Endothelial cell of umbilical vein (primary cell): ENCODE data around the gene TSPAN18. TPM values are rescaled to one million over a fixed set of nuclear protein-coding genes. Genes with fewer than 3 reads are reported as not detected.

Source experiments
- BruUV-seq: library from RNA; stranded (reverse); fragments of 400-500 nt; replicated peaks from 2 replicates; lab custom pipeline; 2021; lab: Mats Ljungman, UMichigan
- CTCF ChIA-PET: fragments of 300-600, 350-600 bp; sonication (Branson Sonifier 250); formaldehyde crosslinking; loops from one replicate; lab custom pipeline; 2021; ENCODE audit warnings: antibody characterized with exemption, inconsistent platforms; lab: Charles Lee
- POLR2A ChIA-PET: fragments of 300-600, 350-600 bp; sonication (Branson Sonifier 250); formaldehyde crosslinking; loops from one replicate; lab custom pipeline; 2021; ENCODE audit warnings: antibody characterized with exemption, inconsistent platforms; lab: Charles Lee
- DNase-seq: peaks from one replicate; pipeline ENCODE4 v3.0.0-alpha.2; 2011; ENCODE audit warnings: low read depth, low spot score
- FAIRE-seq: peaks from 2 replicates; lab custom pipeline; 2011; peaks lifted over from hg19 to GRCh38; lab: Jason Lieb, UNC
- H2AFZ ChIP-seq: 2 replicates; pipeline ENCODE4 v1.6.0; 2012; ENCODE audit warnings: low read depth, low read length, control low read depth, inconsistent platforms
- H3K27ac ChIP-seq: 2 replicates; pipeline ENCODE4 v1.5.1; 2011; ENCODE audit warnings: low read depth, mild to moderate bottlenecking, control low read depth, low read length, moderate library complexity; ENCODE audit not compliant: insufficient read depth
- H3K27me3 ChIP-seq, 2 experiments: 2 replicates each; pipeline versions ENCODE4 v1.6.0 to v1.6.1; 2011; ENCODE audit warnings: low read length in 2 of 2, mixed read lengths in 1 of 2; ENCODE audit not compliant: control insufficient read depth in 2 of 2, insufficient read depth in 2 of 2
- H3K36me3 ChIP-seq, 2 experiments: 2 replicates in 1 of 2; 3 replicates in 1 of 2; pipeline ENCODE4 v1.5.1; 2011; ENCODE audit warnings: low read length in 2 of 2, mild to moderate bottlenecking in 1 of 2, moderate library complexity in 1 of 2; ENCODE audit not compliant: control insufficient read depth in 2 of 2, insufficient read depth in 2 of 2; ENCODE audit errors: extremely low read depth in 1 of 2
- H3K4me1 ChIP-seq: 3 replicates; pipeline ENCODE4 v1.5.1; 2011; ENCODE audit warnings: mild to moderate bottlenecking, low read length; ENCODE audit not compliant: control insufficient read depth, insufficient read depth; ENCODE audit errors: extremely low read depth
- H3K4me2 ChIP-seq: 2 replicates; pipeline ENCODE4 v1.6.1; 2011; ENCODE audit warnings: low read length, control low read depth, mixed read lengths; ENCODE audit not compliant: insufficient read depth
- H3K4me3 ChIP-seq, 3 experiments: fragments of 200-600 bp in 1 of 3; sonication (generic), shearing (Covaris generic) in 1 of 3; replicated peaks in 1 of 3; 2 replicates each; pipeline ENCODE4 v1.5.1; 2011 to 2016; ENCODE audit warnings: control low read depth in 3 of 3, low read length in 3 of 3, mild to moderate bottlenecking in 2 of 3, inconsistent platforms in 1 of 3, low read depth in 1 of 3, moderate library complexity in 1 of 3; ENCODE audit not compliant: insufficient read depth in 1 of 3
- H3K79me2 ChIP-seq: 2 replicates; pipeline ENCODE4 v1.6.0; 2012; ENCODE audit warnings: low read length, inconsistent platforms; ENCODE audit not compliant: control insufficient read depth, insufficient read depth
- H3K9ac ChIP-seq: replicated peaks from 2 replicates; pipeline ENCODE3; 2011; ENCODE audit warnings: low read length, control low read depth; ENCODE audit not compliant: insufficient read depth; ENCODE audit errors: extremely low read depth
- H3K9me1 ChIP-seq: replicated peaks from 3 replicates; pipeline ENCODE4 v1.6.0; 2011; ENCODE audit warnings: mild to moderate bottlenecking, low read length; ENCODE audit not compliant: control insufficient read depth, insufficient read depth; ENCODE audit errors: extremely low read depth
- H3K9me3 ChIP-seq: replicated peaks from 2 replicates; pipeline ENCODE4 v1.5.1; 2012; ENCODE audit warnings: low read length, inconsistent platforms; ENCODE audit not compliant: control insufficient read depth, insufficient read depth
- H4K20me1 ChIP-seq: replicated peaks from 2 replicates; pipeline ENCODE3; 2011; ENCODE audit warnings: mild to moderate bottlenecking, low read length; ENCODE audit not compliant: control insufficient read depth, insufficient read depth; ENCODE audit errors: extremely low read depth
- CTCF ChIP-seq, 2 donors: IDR thresholded peaks; 1 replicate in 1 of 2; 2 replicates in 1 of 2; pipeline ENCODE4 v1.5.1; 2011; ENCODE audit warnings: low read length in 2 of 2, mild to moderate bottlenecking in 2 of 2, moderate library complexity in 2 of 2, control low read depth in 1 of 2, inconsistent platforms in 1 of 2, low read depth in 1 of 2; ENCODE audit not compliant: insufficient read depth in 1 of 2; ENCODE audit errors: extremely low read depth in 1 of 2
- EZH2 ChIP-seq: IDR thresholded peaks from 2 replicates; pipeline ENCODE4 v1.6.1; 2012; ENCODE audit warnings: borderline replicate concordance, low read depth, mild to moderate bottlenecking, moderate library complexity, low read length, inconsistent platforms; ENCODE audit not compliant: severe bottlenecking
- FOS ChIP-seq: IDR thresholded peaks from 2 replicates; pipeline ENCODE4 v1.6.1; 2011; ENCODE audit warnings: mild to moderate bottlenecking, low read length, moderate library complexity, borderline replicate concordance; ENCODE audit not compliant: insufficient read depth
- GATA2 ChIP-seq: IDR thresholded peaks from 2 replicates; pipeline ENCODE4 v1.7.0; 2011; ENCODE audit warnings: low read depth, mild to moderate bottlenecking, moderate library complexity, mixed read lengths, low read length; ENCODE audit not compliant: insufficient read length, insufficient read depth
- JUN ChIP-seq: IDR thresholded peaks from 2 replicates; pipeline ENCODE4 v1.6.1; 2011; ENCODE audit warnings: borderline replicate concordance, low read depth; ENCODE audit not compliant: insufficient read length, insufficient read depth
- MAX ChIP-seq: IDR thresholded peaks from 2 replicates; pipeline ENCODE4 v1.6.1; 2011; ENCODE audit not compliant: insufficient read depth, insufficient read length
- MYC ChIP-seq: IDR thresholded peaks from one replicate; pipeline ENCODE4 v1.6.1; 2011; ENCODE audit warnings: mild to moderate bottlenecking, low read depth, low read length
- POLR2A ChIP-seq: IDR thresholded peaks from 2 replicates; pipeline ENCODE4 v1.6.1; 2012; ENCODE audit warnings: low read depth, mild to moderate bottlenecking, control low read depth, low read length
- POLR2AphosphoS5 ChIP-seq: IDR thresholded peaks from 2 replicates; pipeline ENCODE4 v1.6.1; 2012; ENCODE audit warnings: low read depth, mild to moderate bottlenecking, control low read depth, low read length, moderate library complexity; ENCODE audit not compliant: insufficient read depth
- dilution Hi-C: fragments of 300-500 bp; cut with MboI; formaldehyde crosslinking; loops from one replicate; pipeline ENCODE4 v1.15.0; 2019; ENCODE audit warnings: low sequenced_read_pairs; ENCODE audit not compliant: extremely low pct_ligation_motif_present
- intact Hi-C: fragments of 100-400 bp; cut with micrococcal nuclease; formaldehyde crosslinking; loops from one replicate; pipeline ENCODE4 v1.10.0; 2022
- polyA plus RNA-seq, 4 experiments: library from polyadenylated mRNA; depleted of rRNA in 3 of 4; stranded (reverse) in 3 of 4; unstranded in 1 of 4; fragments of >200 nt; gene quantifications; 2 replicates each; pipeline versions ENCODE4 v1.2.1 to v1.2.3, GENCODE V29; 2011 to 2012; ENCODE audit warnings: missing spikeins in 1 of 4
- total RNA-seq: library from RNA; stranded (reverse); gene quantifications from 2 replicates; pipeline ENCODE4 v1.2.3, GENCODE V29; 2021

TSPAN18 gene
- total and polyA plus RNA-seq, 2 donors (not counting 3 experiments of a cell fraction or from before 2014, with no cell fraction given), result 32.2 to 118 TPM

- DNase-seq, result peak; percentile 48
- Histone ChIP-seq H2AFZ (no peak overlapping the region), H3K27ac (no peak overlapping the region), H4K20me1 (no peaks in the 10 kb centered on the region), H3K4me3 (no peak overlapping the region), H3K4me2 (no peak overlapping the region), H3K9me3 (no peaks in the 10 kb centered on the region), H3K27me3 (peaks cover 0 to 2% of the 10 kb centered on the region in 2 experiments), H3K36me3 (no peaks in the 10 kb centered on the region), H3K79me2 (no peaks in the 10 kb centered on the region), H3K9ac (no peak overlapping the region), H3K4me1 (peaks cover 35% of the 10 kb centered on the region), H3K9me1 (no peaks in the 10 kb centered on the region)
- BruUV-seq, result TSS peak; percentile 11
- FAIRE-seq, result peak; percentile 71
- no peak for TF ChIP-seq JUN
- TF ChIP-seq CTCF (IDR thresholded peaks at IDR 0.05; ENCODE audit: extremely low read depth in 1 of 2, insufficient read depth in 1 of 2, low read depth in 1 of 2, low read length in 2 of 2), result no peak
- no peak for TF ChIP-seq MAX
- no peak for TF ChIP-seq EZH2
- TF ChIP-seq FOS, result no peak
- TF ChIP-seq GATA2, result no peak
- TF ChIP-seq POLR2A, result no peak
- TF ChIP-seq POLR2AphosphoS5, result no peak
- no peak for TF ChIP-seq MYC
- ChIA-PET POLR2A (no interaction called here), CTCF (interaction anchor here (0.9 to 1.8 kb wide), 7 partner anchors 15 to 182 kb away, joined by 3 to 24 read pairs (median 4); no protein-coding TSS in a partner anchor)
- dilution Hi-C loops, result no loop called here
- intact Hi-C loops, result loop anchor here (1.0 to 2.0 kb wide), 3 partner anchors 38 to 108 kb away; no protein-coding TSS in a partner anchor
Observed at GRCh38 chr11:44729063-44729462, 2.3 kb downstream of the TSPAN18 start.
